Measurements from ENCODE around the gene GABRB1.

Gene GABRB1

GRCh38 chr4:47154816-47155370 lies 123.5 kb downstream of the GABRB1 start:
- Histone ChIP-seq H4K5ac (ENCODE audit: low read length) (no peak overlapping the region), H2BK15ac (replicated peaks; ENCODE audit: low read depth) (no peak overlapping the region), H4K8ac (ENCODE audit: low read depth, low read length) (no peak overlapping the region), H3K4ac (ENCODE audit: low read depth, low read length) (no peak overlapping the region), H3K4me1 (ENCODE audit: control insufficient read depth, low read depth, low read length) (no peaks in the 10 kb centered on the region), H2BK5ac (ENCODE audit: low read length) (no peak overlapping the region), H2BK120ac (ENCODE audit: low read depth, low read length) (no peak overlapping the region), H3K4me3 (ENCODE audit: low read length) (no peak overlapping the region), H3K79me1 (ENCODE audit: low read length) (no peaks in the 10 kb centered on the region), H3K23ac (ENCODE audit: low read length) (no peak overlapping the region), H3K27ac (ENCODE audit: low read depth, low read length) (no peak overlapping the region), H3K9ac (ENCODE audit: low read length) (no peak overlapping the region), H3K79me2 (ENCODE audit: control insufficient read depth, insufficient read depth, low read length) (no peaks in the 10 kb centered on the region), H3K36me3 (ENCODE audit: control insufficient read depth, insufficient read depth, low read length) (no peaks in the 10 kb centered on the region), H3K4me2 (ENCODE audit: low read length) (no peak overlapping the region), H2AK5ac (ENCODE audit: low read length) (no peak overlapping the region), H3K27me3 (ENCODE audit: insufficient read depth, low read length, poor library complexity) (no peaks in the 10 kb centered on the region), H3K18ac (ENCODE audit: low read length) (no peak overlapping the region), H3K56ac (ENCODE audit: low read length) (no peak overlapping the region)
- no CpG with 5 or more reads among the region's 6 CpGs for WGBS (ENCODE audit: extremely low coverage, insufficient coverage, low lambda C conversion rate)
- DNase-seq = peak; percentile 5

GRCh38 chr4:47155919-47156318 lies 124.6 kb downstream of the GABRB1 start:
- DNase-seq = no peak
- no peaks in the 10 kb centered on the region for H3K79me1 ChIP-seq (ENCODE audit: low read length)
- no peaks in the 10 kb centered on the region for H3K4me1 ChIP-seq (ENCODE audit: control insufficient read depth, low read depth, low read length)
- no peaks in the 10 kb centered on the region for H3K36me3 ChIP-seq (ENCODE audit: control insufficient read depth, insufficient read depth, low read length)
- no peak overlapping the region for H3K9ac ChIP-seq (ENCODE audit: low read length)
- H3K4me3 ChIP-seq (ENCODE audit: low read length) = no peak overlapping the region
- H3K79me2 ChIP-seq (ENCODE audit: control insufficient read depth, insufficient read depth, low read length) = no peaks in the 10 kb centered on the region
- H3K4ac ChIP-seq (ENCODE audit: low read depth, low read length) = no peak overlapping the region
- no peak overlapping the region for H3K4me2 ChIP-seq (ENCODE audit: low read length)
- no peak overlapping the region for H3K56ac ChIP-seq (ENCODE audit: low read length)
- H3K27ac ChIP-seq (ENCODE audit: low read depth, low read length) = no peak overlapping the region
- no peak overlapping the region for H2BK120ac ChIP-seq (ENCODE audit: low read depth, low read length)
- no peak overlapping the region for H4K8ac ChIP-seq (ENCODE audit: low read depth, low read length)
- H4K5ac ChIP-seq (ENCODE audit: low read length) = no peak overlapping the region
- no CpG with 5 or more reads among the region's 3 CpGs for WGBS (ENCODE audit: extremely low coverage, insufficient coverage, low lambda C conversion rate)
- no peak overlapping the region for H2BK5ac ChIP-seq (ENCODE audit: low read length)
- no peak overlapping the region for H2AK5ac ChIP-seq (ENCODE audit: low read length)
- H3K23ac ChIP-seq (ENCODE audit: low read length) = no peak overlapping the region
- no peaks in the 10 kb centered on the region for H3K27me3 ChIP-seq (ENCODE audit: insufficient read depth, low read length, poor library complexity)
- no peak overlapping the region for H3K18ac ChIP-seq (ENCODE audit: low read length)
- H2BK15ac ChIP-seq (replicated peaks; ENCODE audit: low read depth) = no peak overlapping the region

- Histone ChIP-seq H3K9ac (ENCODE audit: low read length) (no peak overlapping the region), H3K23ac (ENCODE audit: low read length) (no peak overlapping the region), H2BK120ac (ENCODE audit: low read depth, low read length) (no peak overlapping the region), H3K18ac (ENCODE audit: low read length) (no peak overlapping the region), H3K4ac (ENCODE audit: low read depth, low read length) (no peak overlapping the region), H3K4me1 (ENCODE audit: control insufficient read depth, low read depth, low read length) (no peaks in the 10 kb centered on the region), H3K79me1 (ENCODE audit: low read length) (no peaks in the 10 kb centered on the region), H4K8ac (ENCODE audit: low read depth, low read length) (no peak overlapping the region), H3K4me2 (ENCODE audit: low read length) (no peak overlapping the region), H3K27ac (ENCODE audit: low read depth, low read length) (no peak overlapping the region), H3K36me3 (ENCODE audit: control insufficient read depth, insufficient read depth, low read length) (no peaks in the 10 kb centered on the region), H3K27me3 (ENCODE audit: insufficient read depth, low read length, poor library complexity) (no peaks in the 10 kb centered on the region), H2AK5ac (ENCODE audit: low read length) (no peak overlapping the region), H4K5ac (ENCODE audit: low read length) (no peak overlapping the region), H3K79me2 (ENCODE audit: control insufficient read depth, insufficient read depth, low read length) (no peaks in the 10 kb centered on the region), H2BK5ac (ENCODE audit: low read length) (no peak overlapping the region), H2BK15ac (replicated peaks; ENCODE audit: low read depth) (no peak overlapping the region), H3K4me3 (ENCODE audit: low read length) (no peak overlapping the region), H3K56ac (ENCODE audit: low read length) (no peak overlapping the region)
- WGBS (ENCODE audit: extremely low coverage, insufficient coverage, low lambda C conversion rate) = no CpG with 5 or more reads among the region's 3 CpGs
- DNase-seq = no peak
Measured at GRCh38 chr4:47160095-47160494, 128.7 kb downstream of the GABRB1 start.

GRCh38 chr4:47167081-47168035 lies 136.0 kb downstream of the GABRB1 start:
- no peaks in the 10 kb centered on the region for H3K36me3 ChIP-seq (ENCODE audit: control insufficient read depth, insufficient read depth, low read length)
- no peaks in the 10 kb centered on the region for H3K4me1 ChIP-seq (ENCODE audit: control insufficient read depth, low read depth, low read length)
- no peak overlapping the region for H3K18ac ChIP-seq (ENCODE audit: low read length)
- no peak overlapping the region for H2BK15ac ChIP-seq (replicated peaks; ENCODE audit: low read depth)
- no peak overlapping the region for H2BK5ac ChIP-seq (ENCODE audit: low read length)
- H3K56ac ChIP-seq (ENCODE audit: low read length) = no peak overlapping the region
- H3K9ac ChIP-seq (ENCODE audit: low read length) = no peak overlapping the region
- H3K4ac ChIP-seq (ENCODE audit: low read depth, low read length) = no peak overlapping the region
- H3K79me2 ChIP-seq (ENCODE audit: control insufficient read depth, insufficient read depth, low read length) = no peaks in the 10 kb centered on the region
- no CpG with 5 or more reads among the region's 5 CpGs for WGBS (ENCODE audit: extremely low coverage, insufficient coverage, low lambda C conversion rate)
- no peaks in the 10 kb centered on the region for H3K79me1 ChIP-seq (ENCODE audit: low read length)
- H3K4me3 ChIP-seq (ENCODE audit: low read length) = no peak overlapping the region
- no peak overlapping the region for H3K23ac ChIP-seq (ENCODE audit: low read length)
- no peak overlapping the region for H2AK5ac ChIP-seq (ENCODE audit: low read length)
- no peaks in the 10 kb centered on the region for H3K27me3 ChIP-seq (ENCODE audit: insufficient read depth, low read length, poor library complexity)
- H3K27ac ChIP-seq (ENCODE audit: low read depth, low read length) = no peak overlapping the region
- H3K4me2 ChIP-seq (ENCODE audit: low read length) = no peak overlapping the region
- H4K5ac ChIP-seq (ENCODE audit: low read length) = no peak overlapping the region
- no peak for DNase-seq
- H2BK120ac ChIP-seq (ENCODE audit: low read depth, low read length) = no peak overlapping the region
- no peak overlapping the region for H4K8ac ChIP-seq (ENCODE audit: low read depth, low read length)

- no peak overlapping the region for H4K8ac ChIP-seq (ENCODE audit: low read depth, low read length)
- no peaks in the 10 kb centered on the region for H3K79me1 ChIP-seq (ENCODE audit: low read length)
- no peaks in the 10 kb centered on the region for H3K27me3 ChIP-seq (ENCODE audit: insufficient read depth, low read length, poor library complexity)
- no peak for DNase-seq
- H3K27ac ChIP-seq (ENCODE audit: low read depth, low read length) = no peak overlapping the region
- H2AK5ac ChIP-seq (ENCODE audit: low read length) = no peak overlapping the region
- H2BK5ac ChIP-seq (ENCODE audit: low read length) = no peak overlapping the region
- H3K4ac ChIP-seq (ENCODE audit: low read depth, low read length) = no peak overlapping the region
- H3K4me3 ChIP-seq (ENCODE audit: low read length) = no peak overlapping the region
- H4K5ac ChIP-seq (ENCODE audit: low read length) = no peak overlapping the region
- H3K36me3 ChIP-seq (ENCODE audit: control insufficient read depth, insufficient read depth, low read length) = no peaks in the 10 kb centered on the region
- no peak overlapping the region for H2BK120ac ChIP-seq (ENCODE audit: low read depth, low read length)
- no peak overlapping the region for H3K4me2 ChIP-seq (ENCODE audit: low read length)
- H3K9ac ChIP-seq (ENCODE audit: low read length) = no peak overlapping the region
- H3K56ac ChIP-seq (ENCODE audit: low read length) = no peak overlapping the region
- H3K79me2 ChIP-seq (ENCODE audit: control insufficient read depth, insufficient read depth, low read length) = no peaks in the 10 kb centered on the region
- no peaks in the 10 kb centered on the region for H3K4me1 ChIP-seq (ENCODE audit: control insufficient read depth, low read depth, low read length)
- no peak overlapping the region for H3K23ac ChIP-seq (ENCODE audit: low read length)
- no CpG with 5 or more reads among the region's 5 CpGs for WGBS (ENCODE audit: extremely low coverage, insufficient coverage, low lambda C conversion rate)
- H2BK15ac ChIP-seq (replicated peaks; ENCODE audit: low read depth) = no peak overlapping the region
- H3K18ac ChIP-seq (ENCODE audit: low read length) = no peak overlapping the region
Measured at GRCh38 chr4:47184083-47184482, 152.7 kb downstream of the GABRB1 start.

Measured in mesendoderm (in vitro differentiated cells).